IMR-90 (cell line): ENCODE results near the gene JMJD7. TPM values are rescaled to one million over a fixed set of nuclear protein-coding genes. Genes with fewer than 3 reads are reported as not detected.

Experiments
- ATAC-seq: fragments of 200-7000 bp; cut with Tn5 transposase; 2 replicates; pipeline ENCODE4 v1.9.1; 2020; ENCODE audit warnings: low read depth, mild to moderate bottlenecking, moderate library complexity
- BruUV-seq: library from RNA; stranded (reverse); fragments of 400-500 nt; replicated peaks from 2 replicates; lab custom pipeline; 2021; lab: Mats Ljungman, UMichigan
- CTCF ChIA-PET: fragments of 300-600 bp; formaldehyde crosslinking; extraction: SDS; loops from one replicate; lab custom pipeline; 2021; ENCODE audit warnings: antibody characterized with exemption; lab: Yijun Ruan, JAX
- POLR2A ChIA-PET: fragments of 300-600 bp; sonication (Branson Sonifier 250); formaldehyde crosslinking; loops from one replicate; lab custom pipeline; 2022; ENCODE audit warnings: antibody characterized with exemption; ENCODE audit not compliant: unreplicated experiment; lab: Charles Lee
- DNase-seq: peaks from one replicate; pipeline ENCODE4 v3.0.0; 2013
- H2AFZ ChIP-seq: replicated peaks from 2 replicates; pipeline ENCODE3; 2013; ENCODE audit warnings: low read length, mild to moderate bottlenecking; ENCODE audit not compliant: poor library complexity
- H2AK5ac ChIP-seq: 2 replicates; pipeline ENCODE4 v1.6.1; 2013; ENCODE audit warnings: low read depth, low read length, inconsistent platforms
- H2AK9ac ChIP-seq: replicated peaks from 2 replicates; pipeline ENCODE3; 2013; ENCODE audit warnings: mild to moderate bottlenecking, low read depth, low read length, moderate library complexity; ENCODE audit not compliant: poor library complexity
- H2BK120ac ChIP-seq: 2 replicates; pipeline ENCODE4 v1.6.1; 2013; ENCODE audit warnings: low read depth, low read length, inconsistent platforms
- H2BK15ac ChIP-seq: 3 replicates; pipeline ENCODE4 v1.6.1; 2013; ENCODE audit warnings: low read depth, low read length, inconsistent platforms
- H2BK20ac ChIP-seq: 2 replicates; pipeline ENCODE4 v1.6.1; 2013; ENCODE audit warnings: low read depth, mild to moderate bottlenecking, inconsistent platforms, low read length, moderate library complexity
- H2BK5ac ChIP-seq: 2 replicates; pipeline ENCODE4 v1.6.1; 2013; ENCODE audit warnings: mild to moderate bottlenecking, low read depth, low read length, inconsistent platforms; ENCODE audit not compliant: poor library complexity, severe bottlenecking
- H3K14ac ChIP-seq: replicated peaks from 2 replicates; pipeline ENCODE4 v1.6.1; 2013; ENCODE audit warnings: low read depth, low read length, inconsistent platforms
- H3K18ac ChIP-seq: 2 replicates; pipeline ENCODE4 v1.6.1; 2013; ENCODE audit warnings: low read depth, low read length, control low read depth
- H3K23ac ChIP-seq: 2 replicates; pipeline ENCODE4 v1.6.1; 2013; ENCODE audit warnings: low read depth, low read length, inconsistent platforms
- H3K27ac ChIP-seq: 2 replicates; pipeline ENCODE4 v1.5.1; 2013; ENCODE audit warnings: mild to moderate bottlenecking, control low read depth, low read length; ENCODE audit not compliant: insufficient read depth
- H3K27me3 ChIP-seq: 2 replicates; pipeline ENCODE4 v1.6.1; 2013; ENCODE audit warnings: low read length; ENCODE audit not compliant: control insufficient read depth, insufficient read depth
- H3K36me3 ChIP-seq: 2 replicates; pipeline ENCODE4 v1.6.1; 2013; ENCODE audit warnings: low read length, mixed read lengths; ENCODE audit not compliant: control insufficient read depth, insufficient read depth
- H3K4ac ChIP-seq: 2 replicates; pipeline ENCODE4 v1.6.1; 2013; ENCODE audit warnings: low read depth, low read length, inconsistent platforms
- H3K4me1 ChIP-seq: 2 replicates; pipeline ENCODE4 v1.6.1; 2013; ENCODE audit warnings: low read length, mixed read lengths; ENCODE audit not compliant: control insufficient read depth, insufficient read depth
- H3K4me2 ChIP-seq: 2 replicates; pipeline ENCODE4 v1.6.1; 2013; ENCODE audit warnings: low read depth, mild to moderate bottlenecking, control low read depth, low read length, moderate library complexity
- H3K4me3 ChIP-seq: 2 replicates; pipeline ENCODE4 v1.5.1; 2013; ENCODE audit warnings: low read depth, mild to moderate bottlenecking, control low read depth, low read length, moderate library complexity; ENCODE audit not compliant: insufficient read depth
- H3K56ac ChIP-seq: 2 replicates; pipeline ENCODE4 v1.6.1; 2013; ENCODE audit warnings: low read length, inconsistent platforms; ENCODE audit not compliant: insufficient read depth; ENCODE audit errors: extremely low read depth
- H3K79me1 ChIP-seq, 2 experiments: 2 replicates each; pipeline ENCODE4 v1.6.1; 2013; ENCODE audit warnings: low read length in 2 of 2, inconsistent platforms in 1 of 2, low read depth in 1 of 2
- H3K9ac ChIP-seq: 2 replicates; pipeline ENCODE4 v1.6.1; 2013; ENCODE audit warnings: low read depth, low read length, control low read depth
- H3K9me1 ChIP-seq: 2 replicates; pipeline ENCODE4 v1.6.1; 2013; ENCODE audit warnings: low read length, inconsistent platforms; ENCODE audit not compliant: insufficient read depth
- H3K9me3 ChIP-seq: 2 replicates; pipeline ENCODE4 v1.6.1; 2013; ENCODE audit warnings: low read length; ENCODE audit not compliant: control insufficient read depth, insufficient read depth
- H4K20me1 ChIP-seq: 2 replicates; pipeline ENCODE4 v1.6.1; 2013; ENCODE audit warnings: low read length, inconsistent platforms; ENCODE audit not compliant: insufficient read depth
- H4K5ac ChIP-seq: 2 replicates; pipeline ENCODE4 v1.6.1; 2013; ENCODE audit warnings: mild to moderate bottlenecking, low read depth, low read length, control low read depth
- H4K8ac ChIP-seq, 2 experiments: 2 replicates each; pipeline ENCODE4 v1.6.1; 2013; ENCODE audit warnings: low read depth in 2 of 2, low read length in 2 of 2, control low read depth in 1 of 2, inconsistent platforms in 1 of 2
- H4K91ac ChIP-seq: 2 replicates; pipeline ENCODE4 v1.6.1; 2013; ENCODE audit warnings: low read depth, low read length, inconsistent platforms; ENCODE audit not compliant: insufficient read depth
- CEBPB ChIP-seq: IDR thresholded peaks from 2 replicates; pipeline ENCODE4 v1.6.1; 2012; ENCODE audit warnings: low read depth, low read length, improper control_type of control experiment
- FOS ChIP-seq: fragments of 150-350 bp; IDR thresholded peaks from 2 replicates; pipeline ENCODE4 v1.6.1; 2016; ENCODE audit warnings: low read depth, low read length
- MAFK ChIP-seq: IDR thresholded peaks from 2 replicates; pipeline ENCODE4 v1.6.1; 2012; ENCODE audit warnings: low read depth, low read length, improper control_type of control experiment
- MXI1 ChIP-seq: IDR thresholded peaks from 2 replicates; pipeline ENCODE4 v1.6.1; 2012; ENCODE audit warnings: low read depth, mild to moderate bottlenecking, low read length, moderate library complexity, borderline replicate concordance
- RFX5 ChIP-seq: IDR thresholded peaks from 2 replicates; pipeline ENCODE4 v1.8.0; 2012; ENCODE audit warnings: low read depth, mild to moderate bottlenecking, low read length, moderate library complexity
- WGBS, 2 experiments: methylation state at CpG; one replicate each; pipeline versions ENCODE4 v1.1.5 to v1.1.7; 2013; ENCODE audit warnings: missing lambda C conversion rate in 2 of 2; ENCODE audit not compliant: insufficient read length in 1 of 2; ENCODE audit errors: extremely low coverage in 2 of 2; 5-methylcytosine and 5-hydroxymethylcytosine counted together
- dilution Hi-C: fragments of 300-500 bp; cut with HindIII; formaldehyde crosslinking; loops from one replicate; pipeline ENCODE4 v1.14.3; 2018; ENCODE audit warnings: low sequenced_read_pairs; ENCODE audit not compliant: unreplicated experiment
- in situ Hi-C: fragments of 300-500 bp; cut with MboI; formaldehyde crosslinking; loops from 3 replicates; pipeline ENCODE4 v1.14.3; 2019; ENCODE audit warnings: low sequenced_read_pairs, inconsistent platforms, mixed read lengths
- intact Hi-C: fragments of 100-400 bp; cut with micrococcal nuclease; formaldehyde crosslinking; loops from 2 replicates; pipeline ENCODE4 v1.10.0; 2022
- polyA plus RNA-seq, 3 experiments: library from polyadenylated mRNA; depleted of rRNA; stranded (reverse); fragments of >200 nt; gene quantifications; 2 replicates each; pipeline ENCODE4 v1.2.3, GENCODE V29; 2012; ENCODE audit warnings: low replicate concordance in 1 of 3
- total RNA-seq: library from RNA; depleted of rRNA; stranded (reverse); fragments of >200 nt; gene quantifications from 2 replicates; pipeline ENCODE4 v1.2.3, GENCODE V29; 2012

Gene JMJD7
- total and polyA plus RNA-seq, 2 of the 4 experiments (the other 2 are of a cell fraction) = 5.0 to 6.3 TPM

DNA sequence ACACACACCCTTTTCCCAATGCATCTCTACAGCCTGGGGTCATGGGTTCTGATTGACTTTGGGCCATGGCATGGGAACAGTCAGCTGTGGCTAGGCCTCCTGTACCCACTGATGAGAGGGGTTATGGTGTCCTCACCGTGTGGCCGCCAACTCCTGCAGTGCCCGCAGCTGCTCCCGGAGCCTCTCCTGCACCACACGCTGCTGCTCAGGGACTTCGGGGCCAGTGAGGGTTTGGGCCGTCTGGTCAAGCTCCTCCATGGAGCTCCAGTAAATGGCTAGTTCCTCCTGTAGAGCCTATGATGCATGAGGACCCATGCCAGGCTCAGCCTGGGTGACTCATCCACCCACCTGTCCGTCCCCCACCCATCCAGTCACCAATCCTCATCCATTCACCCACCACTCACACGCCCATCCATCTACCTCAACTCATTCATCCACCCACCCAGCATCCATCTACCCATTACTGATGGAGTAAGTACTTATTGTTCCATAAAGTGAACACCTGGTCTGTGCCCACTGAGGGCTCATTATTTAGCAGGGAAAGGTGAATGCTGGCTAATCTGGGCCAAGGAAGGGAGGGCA, 44.4 kb downstream of the JMJD7 start:
- intact Hi-C loops (no loop called here), in situ Hi-C loops (no loop called here), dilution Hi-C loops (no loop called here)
- Histone ChIP-seq H2BK20ac (no peak overlapping the region), H2BK120ac (no peak overlapping the region), H4K20me1 (peaks cover 3% of the 10 kb centered on the region; the same call in 1 of the 2 replicates), H3K4me1 (peaks cover 2% of the 10 kb centered on the region; the same call in 1 of the 2 replicates), H4K91ac (no peak overlapping the region), H3K14ac (no peak overlapping the region), H3K23ac (no peak overlapping the region), H4K5ac (no peak overlapping the region), H3K56ac (no peak overlapping the region), H3K4me2 (no peak overlapping the region), H2AK5ac (no peak overlapping the region), H3K27me3 (peaks cover 18% of the 10 kb centered on the region; the same call in 1 of the 2 replicates), H2AFZ (no peak overlapping the region), H2BK15ac (no peak overlapping the region), H3K36me3 (no peaks in the 10 kb centered on the region), H3K4ac (no peak overlapping the region), H3K18ac (no peak overlapping the region), H2BK5ac (no peak overlapping the region), H3K9ac (no peak overlapping the region), H4K8ac (no peak overlapping the region), H3K4me3 (no peak overlapping the region), H3K9me3 (no peaks in the 10 kb centered on the region), H3K27ac (no peak overlapping the region), H3K9me1 (0 out of 2 replicates have a peak, but pooled peaks cover 2% of the 10 kb centered on the region), H3K79me1 (no peaks in the 10 kb centered on the region), H2AK9ac (no peak overlapping the region)
- TF ChIP-seq FOS (no peak), MAFK (no peak), RFX5 (no peak), MXI1 (no peak), CEBPB (no peak)
- ATAC-seq (no peak), DNase-seq (no peak)
- ChIA-PET CTCF (no interaction called here), POLR2A (no interaction called here)
- WGBS, 2 experiments = 92 to 100% methylated on average over 1 to 7 of the region's 9 CpGs
- BruUV-seq = no TSS peak
